Urinary bladder (tissue), 4 donors: ENCODE measurements around the gene MCM9. TPM values are rescaled to one million over a fixed set of nuclear protein-coding genes. Genes with fewer than 3 reads are reported as not detected.

Experiments used
- DNase-seq: peaks from one replicate; pipeline ENCODE4 v3.0.0-alpha.2; 2015; ENCODE audit errors: extremely low spot score
- H3K27ac ChIP-seq: one replicate; pipeline ENCODE4 v1.5.1; 2013; ENCODE audit warnings: low read depth, mild to moderate bottlenecking, moderate library complexity
- H3K36me3 ChIP-seq: one replicate; pipeline ENCODE4 v1.6.1; 2013; ENCODE audit warnings: mild to moderate bottlenecking, moderate library complexity; ENCODE audit not compliant: insufficient read depth
- H3K4me1 ChIP-seq: one replicate; pipeline ENCODE4 v1.6.1; 2013; ENCODE audit warnings: mild to moderate bottlenecking, moderate library complexity; ENCODE audit not compliant: insufficient read depth
- H3K4me3 ChIP-seq: one replicate; pipeline ENCODE4 v1.5.1; 2013; ENCODE audit warnings: low read depth, low read length
- WGBS: extraction: QIAGEN DNeasy Blood & Tissue Kit; methylation state at CpG from one replicate; pipeline ENCODE4 v1.1.7; 2013; 5-methylcytosine and 5-hydroxymethylcytosine counted together
- polyA plus RNA-seq: library from polyadenylated mRNA; stranded (reverse); fragments of 200-250 nt; gene quantifications from one replicate; pipeline ENCODE4 v1.2.3, GENCODE V29; 2013
- total RNA-seq: library from RNA; depleted of rRNA; stranded (reverse); fragments of >200 nt; gene quantifications from one replicate; pipeline ENCODE4 v1.2.3, GENCODE V29; 2014
- donor health status: healthy with polysubstance abuse.
- donor health status: healthy.

The MCM9 gene
- total RNA-seq (26.3 TPM), polyA plus RNA-seq (7.5 TPM)

- H3K4me3 ChIP-seq: peak within 1 kb of the TSS; percentile 49
- peak; percentile 55 for DNase-seq
Observed at GRCh38 chr6:118934461-118935330, at the start of gene MCM9. TSS of gene MCM9 (minus strand) at chr6:118935159. CDS start at chr6:118931723, 3,436 bp downstream.

GRCh38 chr6:118984342-118984741 is 49.4 kb upstream of the MCM9 start:
- WGBS: 93% methylated on average over 2 of the region's 2 CpGs

More at GRCh38 chr6:118934461-118935330, at the start of gene MCM9:
- H3K36me3 ChIP-seq: no peaks in the 10 kb centered on the region
- no peaks in the 10 kb centered on the region for H3K4me1 ChIP-seq
- under 1% methylated on average over 95 of the region's 95 CpGs for WGBS
- H3K27ac ChIP-seq: peak within 1 kb of the TSS; percentile 71

GRCh38 chr6:118982575-118982911 is 47.6 kb upstream of the MCM9 start:
- no peak overlapping the region for H3K27ac ChIP-seq
- WGBS: 91% methylated on average over 3 of the region's 3 CpGs
- no peak for DNase-seq
- H3K4me1 ChIP-seq: no peaks in the 10 kb centered on the region
- H3K36me3 ChIP-seq: no peaks in the 10 kb centered on the region
- no peak overlapping the region for H3K4me3 ChIP-seq

More at GRCh38 chr6:118984342-118984741, 49.4 kb upstream of the MCM9 start:
- H3K4me3 ChIP-seq: no peak overlapping the region
- DNase-seq: no peak
- H3K36me3 ChIP-seq: no peaks in the 10 kb centered on the region
- H3K4me1 ChIP-seq: no peaks in the 10 kb centered on the region
- H3K27ac ChIP-seq: no peak overlapping the region

- Histone ChIP-seq H3K4me1 (no peaks in the 10 kb centered on the region), H3K27ac (no peak overlapping the region), H3K4me3 (no peak overlapping the region), H3K36me3 (no peaks in the 10 kb centered on the region)
- DNase-seq: no peak
- 87% methylated on average over 6 of the region's 6 CpGs for WGBS
Observed at GRCh38 chr6:118981884-118982574, 47.1 kb upstream of the MCM9 start.

- no peaks in the 10 kb centered on the region for H3K36me3 ChIP-seq
- H3K4me1 ChIP-seq: no peaks in the 10 kb centered on the region
- no peak overlapping the region for H3K27ac ChIP-seq
- WGBS: 84% methylated on average over 5 of the region's 5 CpGs
- H3K4me3 ChIP-seq: no peak overlapping the region
- DNase-seq: no peak
Observed at GRCh38 chr6:118980063-118980462, 45.1 kb upstream of the MCM9 start.

GRCh38 chr6:118974790-118975189 is 39.8 kb upstream of the MCM9 start:
- DNase-seq: no peak
- Histone ChIP-seq H3K36me3 (no peaks in the 10 kb centered on the region), H3K4me1 (no peaks in the 10 kb centered on the region), H3K27ac (no peak overlapping the region), H3K4me3 (no peak overlapping the region)
- WGBS: 69% methylated on average over 1 of the region's 1 CpG

GRCh38 chr6:118971682-118972081 is 36.7 kb upstream of the MCM9 start:
- DNase-seq: no peak
- no peaks in the 10 kb centered on the region for H3K36me3 ChIP-seq
- H3K27ac ChIP-seq: no peak overlapping the region
- no peaks in the 10 kb centered on the region for H3K4me1 ChIP-seq
- WGBS: 95% methylated on average over 1 of the region's 1 CpG
- H3K4me3 ChIP-seq: no peak overlapping the region

- H3K27ac ChIP-seq: no peak overlapping the region
- H3K36me3 ChIP-seq: no peaks in the 10 kb centered on the region
- no peaks in the 10 kb centered on the region for H3K4me1 ChIP-seq
- WGBS: 95% methylated on average over 3 of the region's 3 CpGs
- H3K4me3 ChIP-seq: no peak overlapping the region
- DNase-seq: no peak
Observed at GRCh38 chr6:118970866-118971265, 35.9 kb upstream of the MCM9 start.

GRCh38 chr6:118968416-118968815 is 33.5 kb upstream of the MCM9 start:
- Histone ChIP-seq H3K27ac (no peak overlapping the region), H3K4me1 (no peaks in the 10 kb centered on the region), H3K4me3 (no peak overlapping the region), H3K36me3 (no peaks in the 10 kb centered on the region)
- WGBS: 15% methylated on average over 2 of the region's 2 CpGs
- DNase-seq: peak; percentile 1

- no peaks in the 10 kb centered on the region for H3K36me3 ChIP-seq
- no peak for DNase-seq
- WGBS: 73% methylated on average over 2 of the region's 2 CpGs
- no peaks in the 10 kb centered on the region for H3K4me1 ChIP-seq
- H3K27ac ChIP-seq: no peak overlapping the region
- H3K4me3 ChIP-seq: no peak overlapping the region
Observed at GRCh38 chr6:118967239-118967638, 32.3 kb upstream of the MCM9 start.

GRCh38 chr6:118965843-118966370 is 30.9 kb upstream of the MCM9 start:
- H3K27ac ChIP-seq: no peak overlapping the region
- no peak for DNase-seq
- 88% methylated on average over 2 of the region's 2 CpGs for WGBS
- H3K4me1 ChIP-seq: no peaks in the 10 kb centered on the region
- no peak overlapping the region for H3K4me3 ChIP-seq
- H3K36me3 ChIP-seq: no peaks in the 10 kb centered on the region

GRCh38 chr6:118965371-118965770 is 30.4 kb upstream of the MCM9 start:
- Histone ChIP-seq H3K36me3 (no peaks in the 10 kb centered on the region), H3K4me1 (no peaks in the 10 kb centered on the region), H3K27ac (no peak overlapping the region), H3K4me3 (no peak overlapping the region)
- DNase-seq: no peak
- 90% methylated on average over 3 of the region's 3 CpGs for WGBS

GRCh38 chr6:118963003-118963402 is 28.0 kb upstream of the MCM9 start:
- DNase-seq: no peak
- Histone ChIP-seq H3K4me3 (no peak overlapping the region), H3K4me1 (no peaks in the 10 kb centered on the region), H3K36me3 (no peaks in the 10 kb centered on the region), H3K27ac (no peak overlapping the region)

GRCh38 chr6:118959903-118960302 is 24.9 kb upstream of the MCM9 start:
- Histone ChIP-seq H3K36me3 (no peaks in the 10 kb centered on the region), H3K27ac (no peak overlapping the region), H3K4me1 (no peaks in the 10 kb centered on the region), H3K4me3 (no peak overlapping the region)
- no peak for DNase-seq
- WGBS: 76% methylated on average over 4 of the region's 4 CpGs
